Neural cell (in vitro differentiated cells): ENCODE data around the gene DPEP2. TPM values are rescaled to one million over a fixed set of nuclear protein-coding genes. Genes with fewer than 3 reads are reported as not detected.
"Not testable (repeated sequence)": the region's sequence is repeated elsewhere in the genome, so short reads cannot be mapped to it uniquely, and the experiment has no call there.

ENCODE experiments used
- H2AFZ ChIP-seq: fragments of 200-600, 300-800 bp; sonication (generic), shearing (Covaris generic); 2 replicates; pipeline ENCODE4 v1.6.0; 2014; ENCODE audit warnings: low read depth, mild to moderate bottlenecking, antibody characterized with exemption, low read length, moderate library complexity
- H3F3A ChIP-seq: fragments of 200-600 bp; shearing (Covaris generic); 2 replicates; pipeline ENCODE4 v1.6.1; 2016; ENCODE audit warnings: mild to moderate bottlenecking, moderate library complexity, mixed read lengths, antibody characterized with exemption, low read length; ENCODE audit not compliant: insufficient read depth, poor library complexity, severe bottlenecking
- H3K27ac ChIP-seq: fragments of 200-600, 300-800 bp; sonication (generic), shearing (Covaris generic); 2 replicates; pipeline ENCODE4 v1.5.1; 2014; ENCODE audit warnings: mild to moderate bottlenecking, low read length, moderate library complexity
- H3K27me3 ChIP-seq: fragments of 300-800, 200-600 bp; sonication (generic), shearing (Covaris generic); 2 replicates; pipeline ENCODE4 v1.6.0; 2014; ENCODE audit warnings: mild to moderate bottlenecking, low read depth, low read length, moderate library complexity; ENCODE audit not compliant: insufficient read depth
- H3K36me3 ChIP-seq: fragments of 300-800, 200-600 bp; sonication (generic), shearing (Covaris generic); 2 replicates; pipeline ENCODE4 v1.5.1; 2014; ENCODE audit warnings: mild to moderate bottlenecking, antibody characterized with exemption, low read length, moderate library complexity; ENCODE audit not compliant: insufficient read depth
- H3K4me2 ChIP-seq: fragments of 300-800, 200-600 bp; sonication (generic), shearing (Covaris generic); 2 replicates; pipeline ENCODE4 v1.6.0; 2014; ENCODE audit warnings: mild to moderate bottlenecking, low read length
- H3K4me3 ChIP-seq: fragments of 300-800, 200-600 bp; sonication (generic), shearing (Covaris generic); 2 replicates; pipeline ENCODE4 v1.5.1; 2014; ENCODE audit warnings: mild to moderate bottlenecking, low read length, moderate library complexity
- H3K79me2 ChIP-seq: fragments of 200-600 bp; shearing (Covaris generic); replicated peaks from 2 replicates; pipeline ENCODE4 v1.6.0; 2014; ENCODE audit warnings: mild to moderate bottlenecking, low read length, moderate library complexity; ENCODE audit not compliant: insufficient read depth
- H3K9ac ChIP-seq: fragments of 300-800, 200-600 bp; sonication (generic), shearing (Covaris generic); 2 replicates; pipeline ENCODE4 v1.6.1; 2016; ENCODE audit warnings: mild to moderate bottlenecking, low read length, mixed read lengths
- H3K9me2 ChIP-seq: fragments of 200-600 bp; shearing (Covaris generic); 2 replicates; pipeline ENCODE4 v1.6.1; 2016; ENCODE audit warnings: mild to moderate bottlenecking, low read length, mixed read lengths; ENCODE audit not compliant: insufficient read depth
- H3K9me3 ChIP-seq: fragments of 200-600, 300-800 bp; sonication (generic), shearing (Covaris generic); 2 replicates; pipeline ENCODE4 v1.6.1; 2016; ENCODE audit warnings: mild to moderate bottlenecking, mixed run types, low read length, moderate library complexity, mixed read lengths
- H4K20me1 ChIP-seq: fragments of 200-600 bp; shearing (Covaris generic); 2 replicates; pipeline ENCODE4 v1.6.1; 2016; ENCODE audit warnings: mild to moderate bottlenecking, mixed run types; ENCODE audit not compliant: insufficient read depth
- CTCF ChIP-seq: fragments of 450-650 bp; IDR thresholded peaks from 2 replicates; pipeline ENCODE4 v1.5.1; 2014; ENCODE audit warnings: antibody characterized with exemption, mild to moderate bottlenecking, moderate library complexity; ENCODE audit not compliant: poor library complexity, severe bottlenecking
- EP300 ChIP-seq: fragments of 450-650 bp; conservative IDR thresholded peaks from 2 replicates; pipeline ENCODE4 v1.6.1; 2014; ENCODE audit warnings: antibody characterized with exemption, mild to moderate bottlenecking, moderate library complexity; ENCODE audit not compliant: poor library complexity, severe bottlenecking
- EZH2 ChIP-seq: fragments of 200-600, 300-800 bp; shearing (Covaris generic), sonication (generic); IDR thresholded peaks from 2 replicates; pipeline ENCODE4 v1.6.1; 2014; ENCODE audit warnings: antibody characterized with exemption, low read length, borderline replicate concordance, mild to moderate bottlenecking; ENCODE audit not compliant: insufficient read depth, poor library complexity, severe bottlenecking
- MXI1 ChIP-seq: fragments of 450-650 bp; conservative IDR thresholded peaks from 2 replicates; pipeline ENCODE4 v1.6.1; 2014; ENCODE audit warnings: antibody characterized with exemption, mild to moderate bottlenecking; ENCODE audit not compliant: poor library complexity, severe bottlenecking
- POLR2AphosphoS5 ChIP-seq: IDR thresholded peaks from 2 replicates; pipeline ENCODE4 v1.6.1; 2012
- RAD21 ChIP-seq: fragments of 450-650 bp; conservative IDR thresholded peaks from 2 replicates; pipeline ENCODE4 v1.6.1; 2014; ENCODE audit warnings: antibody characterized with exemption, mild to moderate bottlenecking, moderate library complexity
- REST ChIP-seq: IDR thresholded peaks from 2 replicates; pipeline ENCODE4 v1.6.1; 2012; ENCODE audit warnings: borderline replicate concordance
- SMC3 ChIP-seq: fragments of 450-650 bp; conservative IDR thresholded peaks from 2 replicates; pipeline ENCODE4 v1.6.1; 2014; ENCODE audit warnings: antibody characterized with exemption, mild to moderate bottlenecking, moderate library complexity; ENCODE audit not compliant: poor library complexity
- TAF1 ChIP-seq: IDR thresholded peaks from 2 replicates; pipeline ENCODE4 v1.6.1; 2012; ENCODE audit warnings: low read depth
- polyA plus RNA-seq: library from polyadenylated mRNA; depleted of rRNA; stranded (reverse); fragments of >200 nt; gene quantifications from 2 replicates; pipeline ENCODE4 v1.2.3, GENCODE V29; 2014

DPEP2 gene
- polyA plus RNA-seq, 1 donor from 2014 or later = not detected

GRCh38 chr16:68033101-68033500 is 33.8 kb upstream of the DPEP2 start:
- Histone ChIP-seq H3K27me3 (no peaks in the 10 kb centered on the region), H3K9ac (no peak overlapping the region), H2AFZ (no peak overlapping the region), H3K4me3 (no peak overlapping the region), H3F3A (no peaks in the 10 kb centered on the region), H4K20me1 (no peaks in the 10 kb centered on the region), H3K4me2 (no peak overlapping the region), H3K79me2 (no peaks in the 10 kb centered on the region), H3K27ac (no peak overlapping the region), H3K36me3 (no peaks in the 10 kb centered on the region), H3K9me3 (no peaks in the 10 kb centered on the region), H3K9me2 (no peaks in the 10 kb centered on the region)
- TF ChIP-seq EZH2 = no peak
- TF ChIP-seq REST = no peak
- TF ChIP-seq RAD21 = no peak
- TF ChIP-seq TAF1 = no peak

DNA sequence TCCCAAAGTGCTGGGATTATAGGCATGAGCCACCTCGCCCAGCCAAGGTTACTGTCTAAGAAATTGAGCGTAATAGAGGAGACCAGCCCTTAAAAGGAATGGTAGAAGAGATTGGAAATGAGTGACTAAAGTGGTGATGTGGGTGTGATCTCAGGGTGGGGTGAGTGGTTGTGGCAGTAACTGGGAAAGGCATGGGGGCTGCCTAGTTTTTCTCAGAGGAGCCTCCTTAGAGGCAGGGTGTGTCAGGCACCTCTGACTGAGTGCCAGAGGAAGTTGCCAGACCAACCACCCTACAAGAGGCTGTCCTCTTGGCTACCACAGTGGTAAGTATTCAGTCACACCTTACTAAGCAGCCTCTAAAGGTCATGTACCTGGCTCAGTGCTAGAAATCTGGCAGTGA is 32.7 kb upstream of the DPEP2 start:
- Histone ChIP-seq H3K27ac (no peak overlapping the region), H4K20me1 (no peaks in the 10 kb centered on the region), H3K4me2 (no peak overlapping the region), H3K79me2 (no peaks in the 10 kb centered on the region), H3K9ac (no peak overlapping the region), H2AFZ (no peak overlapping the region), H3K9me2 (no peaks in the 10 kb centered on the region), H3K4me3 (no peak overlapping the region), H3K27me3 (no peaks in the 10 kb centered on the region), H3K9me3 (no peaks in the 10 kb centered on the region), H3K36me3 (no peaks in the 10 kb centered on the region), H3F3A (no peaks in the 10 kb centered on the region)
- TF ChIP-seq TAF1 (no peak), RAD21 (no peak), EP300 (no peak), POLR2AphosphoS5 (no peak), MXI1 (no peak), REST (no peak), CTCF (no peak), SMC3 (no peak), EZH2 (no peak)

DNA sequence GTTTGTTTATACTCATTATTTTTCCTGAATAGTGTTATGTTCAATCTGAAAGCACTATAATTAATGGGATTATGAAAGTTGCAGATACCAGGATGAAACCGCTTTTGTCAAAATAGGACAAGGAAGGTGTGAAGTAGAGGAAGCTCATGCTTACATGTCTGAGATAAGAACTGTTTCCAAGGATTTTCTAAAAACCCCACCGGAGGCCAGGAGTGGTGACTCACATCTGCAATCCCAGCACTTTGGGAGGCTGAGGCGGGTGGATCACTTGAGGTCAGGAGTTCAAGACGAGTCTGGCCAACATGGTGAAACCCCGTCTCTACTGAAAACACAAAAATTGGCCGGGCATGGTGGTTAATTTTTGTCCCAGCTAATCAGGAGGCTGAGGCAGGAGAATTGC is 30.8 kb upstream of the DPEP2 start:
- not testable (repeated sequence) for H3K4me2 ChIP-seq, H3K9ac ChIP-seq, H3K9me3 ChIP-seq, H3K27ac ChIP-seq, H3F3A ChIP-seq, H3K9me2 ChIP-seq, H4K20me1 ChIP-seq, H3K79me2 ChIP-seq, H3K36me3 ChIP-seq, H3K27me3 ChIP-seq, H2AFZ ChIP-seq, H3K4me3 ChIP-seq
